GM21737 (cell line): ENCODE measurements around the gene HK1.
"Not testable (repeated sequence)": the region's sequence is repeated elsewhere in the genome, so short reads cannot be mapped to it uniquely, and the experiment has no call there.

Experiments
- ATAC-seq: cut with Tn5 transposase; IDR thresholded peaks from one replicate; pipeline ENCODE4 v1.9.1; 2021; ENCODE audit warnings: mild to moderate bottlenecking, moderate library complexity; ENCODE audit not compliant: unreplicated experiment

The HK1 gene

DNA sequence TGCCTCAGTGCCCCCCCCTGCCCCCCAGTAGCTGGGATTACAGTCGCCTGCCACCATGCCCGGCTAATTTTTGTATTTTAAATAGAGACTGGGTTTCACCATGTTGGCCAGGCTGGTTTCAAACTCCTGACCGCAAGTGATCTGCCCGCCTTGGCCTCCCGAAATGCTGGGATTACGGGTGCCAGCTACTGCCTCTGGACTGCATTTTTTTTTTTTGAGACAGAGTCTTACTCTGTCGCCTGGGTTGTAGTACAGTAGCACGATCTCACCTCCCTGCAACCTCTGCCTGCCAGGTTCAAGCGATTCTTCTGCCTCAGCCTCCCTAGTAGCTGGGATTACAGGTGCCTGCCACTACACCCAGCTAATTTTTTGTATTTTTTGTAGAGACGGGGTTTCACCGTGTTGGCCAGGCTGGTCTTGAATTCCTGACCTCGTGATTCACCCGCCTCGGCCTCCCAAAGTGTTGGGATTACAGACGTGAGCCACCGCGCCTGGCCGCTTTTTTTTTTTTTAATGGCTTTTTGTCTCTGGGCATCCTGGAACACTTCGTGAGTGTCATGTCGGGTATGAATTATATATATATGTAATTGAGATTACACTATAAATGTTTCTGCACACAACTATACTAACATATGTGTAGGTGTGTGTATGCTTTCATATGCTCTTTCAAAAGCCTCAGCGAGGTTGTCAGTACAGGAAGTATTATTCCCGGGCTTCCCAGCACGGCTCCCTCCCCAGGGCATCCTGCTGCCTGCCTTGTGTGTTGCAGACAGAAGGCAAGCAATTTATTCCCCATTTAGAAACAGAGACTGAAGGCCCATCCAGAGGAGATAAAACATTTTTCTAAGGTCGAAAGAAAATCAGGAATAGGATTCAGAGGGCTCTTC, 47.6 kb downstream of the HK1 start:
- ATAC-seq: not testable (repeated sequence)

DNA sequence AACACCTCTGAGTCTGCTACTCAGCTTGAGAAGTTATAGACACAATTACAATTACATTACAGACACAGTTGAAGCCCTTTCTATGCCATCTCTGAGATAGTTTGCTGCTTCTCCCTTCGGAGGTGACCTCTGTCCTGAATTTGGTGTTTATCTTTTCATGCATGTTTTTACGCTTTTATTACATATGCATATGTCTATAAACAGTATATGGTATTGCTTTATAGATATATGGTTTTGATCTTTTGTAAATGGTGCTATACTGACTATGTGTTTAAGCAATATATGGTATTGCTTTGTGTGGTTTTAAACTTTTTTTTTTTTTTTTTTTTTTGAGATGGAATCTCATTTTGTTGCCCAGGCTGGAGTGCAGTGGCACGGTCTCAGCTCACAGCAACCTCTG, 48.4 kb downstream of the HK1 start:
- no peak for ATAC-seq

DNA sequence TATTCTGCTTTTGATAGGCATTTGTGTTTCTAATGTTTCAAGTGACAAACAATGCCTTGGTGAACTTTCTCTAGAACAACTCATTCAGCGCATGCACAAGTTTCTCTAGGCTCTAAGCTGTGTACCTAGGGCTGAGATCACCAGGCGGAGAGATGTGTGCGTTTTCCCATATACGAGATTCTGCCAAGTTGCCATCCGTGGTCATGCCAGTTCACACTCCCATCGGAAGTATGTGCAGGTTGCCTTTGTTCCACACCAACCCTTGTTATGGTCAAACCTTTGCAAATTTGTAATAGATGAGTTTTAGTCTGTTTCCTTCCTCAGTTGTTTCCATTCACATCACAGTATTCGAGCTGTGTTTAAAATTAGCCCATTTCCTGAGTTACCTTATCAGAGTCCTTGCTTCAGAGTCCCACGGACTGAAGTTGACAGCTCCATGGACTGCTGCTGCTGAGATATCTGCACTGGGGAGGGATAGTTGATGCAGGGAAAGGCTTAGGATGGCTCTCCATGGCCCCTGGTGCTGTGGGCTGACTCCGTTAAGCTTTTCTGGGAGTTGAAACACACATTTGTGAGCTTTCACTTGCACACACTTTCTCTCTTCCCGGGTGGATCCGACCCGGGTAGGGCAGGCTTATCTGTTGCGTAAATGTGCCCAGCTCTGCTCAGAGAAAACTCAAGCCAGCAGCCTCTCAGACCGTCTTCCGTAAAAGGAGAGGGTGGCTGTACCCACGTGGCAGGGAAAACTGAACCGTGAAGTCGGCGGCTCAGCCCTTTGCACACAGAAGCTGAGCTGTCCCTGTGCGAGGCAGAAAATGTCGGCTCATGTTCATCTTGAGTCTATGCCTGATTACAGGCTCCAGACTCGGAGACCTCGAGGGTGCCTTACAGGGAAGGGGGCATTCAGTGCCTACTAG, 49.4 kb downstream of the HK1 start:
- ATAC-seq: peak; percentile 76

DNA sequence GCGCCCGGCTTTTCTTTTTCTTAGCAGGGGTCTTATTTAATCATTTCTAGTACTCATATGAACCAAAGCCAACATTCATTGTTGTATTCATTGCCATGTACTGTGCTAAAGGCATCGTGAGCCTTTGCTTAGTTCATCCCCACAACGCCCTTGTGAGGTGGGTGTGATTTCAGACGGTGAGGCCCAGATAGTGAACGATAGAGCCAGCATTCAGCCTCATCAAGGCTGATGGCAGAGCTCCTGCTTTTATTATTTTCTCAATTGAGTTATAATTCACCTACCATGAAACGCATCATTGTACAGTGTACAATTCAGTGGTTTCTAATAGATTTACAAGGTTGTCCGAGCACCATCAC, 50.1 kb downstream of the HK1 start:
- ATAC-seq: no peak

DNA sequence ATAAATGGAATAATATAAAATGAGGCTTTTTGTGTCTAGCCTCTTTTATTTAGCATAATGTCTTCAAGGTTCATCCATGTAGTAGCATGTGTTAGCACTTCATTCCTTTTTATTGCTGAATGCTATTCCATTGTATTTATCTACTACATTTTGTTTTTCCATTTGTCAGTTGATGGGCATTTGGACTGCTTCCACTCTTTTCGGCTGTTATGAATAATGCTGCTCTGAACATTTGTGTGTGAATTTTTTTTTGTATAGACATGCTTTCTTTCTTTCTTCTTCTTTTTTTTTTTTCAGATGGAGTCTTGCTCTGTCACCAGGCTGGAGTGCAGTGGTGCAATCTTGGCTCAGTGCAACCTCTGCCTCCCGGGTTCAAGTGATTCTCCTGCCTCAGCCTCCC, 50.6 kb downstream of the HK1 start:
- ATAC-seq: not testable (repeated sequence)

DNA sequence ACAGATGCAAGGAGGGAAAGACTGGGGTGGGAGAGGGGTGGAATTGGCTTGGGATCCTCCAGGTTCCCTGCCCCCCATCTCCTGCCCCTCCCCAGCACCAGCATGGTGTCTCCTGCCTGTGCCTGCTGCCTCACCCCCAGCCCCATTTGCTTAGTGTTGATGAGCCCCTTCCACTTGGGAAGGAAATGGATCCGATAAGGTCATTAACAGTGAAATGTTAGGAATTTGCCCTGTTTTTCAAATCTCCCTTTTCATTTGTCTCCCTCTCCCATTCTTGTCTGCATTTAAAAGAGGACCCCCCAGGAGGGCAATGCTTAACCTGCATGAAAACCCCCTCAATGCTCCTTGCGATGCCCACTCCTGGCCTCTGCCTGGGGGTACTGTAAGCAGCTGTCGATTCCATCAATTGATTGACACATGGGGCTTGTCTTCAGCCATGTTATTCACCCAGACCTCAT, 51.5 kb downstream of the HK1 start:
- no peak for ATAC-seq

DNA sequence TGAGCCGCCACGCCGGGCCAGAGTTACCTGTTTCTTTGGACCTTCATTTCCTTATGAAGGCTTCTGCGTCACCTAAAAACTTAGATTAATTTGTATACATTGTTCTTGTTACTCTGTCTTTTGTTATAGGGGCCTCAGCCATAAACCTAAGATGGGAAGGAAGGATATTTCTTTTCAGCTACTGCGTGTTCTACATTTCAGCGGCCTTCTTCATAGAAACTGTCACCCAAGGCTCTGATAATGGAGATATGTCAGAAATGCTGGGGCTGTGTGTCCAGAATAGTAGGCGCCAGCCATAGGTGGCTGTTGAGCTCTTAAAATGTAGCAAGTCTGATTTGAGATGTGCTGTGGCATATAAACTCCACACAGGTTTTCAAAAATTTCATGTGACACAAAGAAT, 52.9 kb downstream of the HK1 start:
- no peak for ATAC-seq

DNA sequence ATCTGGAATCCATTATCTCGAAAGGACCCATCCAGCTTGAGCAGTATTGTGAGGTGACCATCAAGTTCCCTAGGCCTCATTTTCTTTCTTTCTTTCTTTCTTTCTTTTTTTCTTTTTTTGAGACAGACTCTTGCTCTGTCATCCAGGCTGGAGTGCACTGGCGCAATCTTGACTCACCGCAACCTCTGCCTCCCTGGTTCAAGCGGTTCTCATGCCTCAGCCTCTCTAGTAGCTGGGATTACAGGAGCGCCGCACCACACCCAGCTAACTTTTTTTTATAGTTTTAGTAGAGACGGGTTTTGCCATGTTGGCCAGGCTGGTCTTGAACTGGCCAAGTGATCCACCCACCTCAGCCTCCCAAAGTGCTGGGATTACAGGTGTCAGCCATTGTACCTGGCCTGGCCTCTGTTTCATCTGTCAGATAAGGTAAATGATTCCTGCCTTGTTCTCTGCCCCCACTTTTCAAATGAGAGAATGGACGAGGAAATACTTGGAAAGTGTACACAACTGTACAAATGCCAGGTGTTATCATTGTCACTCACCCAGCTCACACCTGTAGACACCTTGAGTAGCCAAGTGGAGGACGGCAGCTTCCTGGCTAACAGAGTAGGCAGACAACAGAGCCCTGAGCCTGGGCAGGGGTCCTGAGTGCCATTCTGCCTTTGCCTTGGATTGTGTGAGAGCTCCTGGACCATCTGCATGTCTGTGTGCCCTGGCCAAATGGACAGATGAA, 54.1 kb downstream of the HK1 start:
- ATAC-seq: no peak

DNA sequence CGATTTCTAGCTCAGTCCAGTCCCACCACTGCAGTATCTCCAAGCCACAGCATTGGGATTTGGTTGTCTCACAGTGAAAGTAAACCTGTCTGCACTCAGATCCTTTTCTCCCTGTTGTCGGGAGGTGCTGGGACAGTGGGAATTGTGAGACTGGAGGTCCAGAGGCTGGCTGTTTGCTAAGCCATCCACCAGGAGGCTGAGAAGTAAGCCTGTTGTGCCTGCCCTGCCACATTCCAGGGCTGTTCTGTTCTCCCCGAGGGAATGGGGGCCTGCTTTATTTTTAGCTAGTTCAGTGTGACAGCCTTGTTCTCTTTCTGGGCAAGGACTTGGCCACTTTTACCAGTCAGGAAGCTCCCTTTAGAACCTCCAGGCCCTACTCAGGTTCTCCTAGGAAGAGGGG, 54.9 kb downstream of the HK1 start:
- ATAC-seq: no peak

DNA sequence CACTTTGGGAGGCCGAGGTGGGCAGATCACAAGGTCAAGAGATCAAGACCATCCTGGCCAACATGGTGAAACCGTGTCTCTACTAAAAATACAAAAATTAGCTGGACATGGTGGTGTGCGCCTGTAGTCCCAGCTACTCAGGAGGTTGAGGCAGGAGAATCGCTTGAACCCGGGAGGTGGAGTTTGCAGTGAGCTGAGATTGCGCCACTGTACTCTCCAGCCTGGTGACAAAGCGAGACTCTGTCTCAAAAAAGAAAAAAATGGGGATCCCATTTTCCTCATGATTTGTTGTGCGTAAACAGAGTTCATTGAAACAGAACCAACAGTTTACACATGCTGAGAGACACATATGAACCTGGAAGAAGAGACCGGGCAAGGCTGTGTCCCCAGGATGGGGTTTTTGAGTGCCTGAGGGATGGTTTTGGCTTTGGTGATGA, 55.6 kb downstream of the HK1 start:
- not testable (repeated sequence) for ATAC-seq

DNA sequence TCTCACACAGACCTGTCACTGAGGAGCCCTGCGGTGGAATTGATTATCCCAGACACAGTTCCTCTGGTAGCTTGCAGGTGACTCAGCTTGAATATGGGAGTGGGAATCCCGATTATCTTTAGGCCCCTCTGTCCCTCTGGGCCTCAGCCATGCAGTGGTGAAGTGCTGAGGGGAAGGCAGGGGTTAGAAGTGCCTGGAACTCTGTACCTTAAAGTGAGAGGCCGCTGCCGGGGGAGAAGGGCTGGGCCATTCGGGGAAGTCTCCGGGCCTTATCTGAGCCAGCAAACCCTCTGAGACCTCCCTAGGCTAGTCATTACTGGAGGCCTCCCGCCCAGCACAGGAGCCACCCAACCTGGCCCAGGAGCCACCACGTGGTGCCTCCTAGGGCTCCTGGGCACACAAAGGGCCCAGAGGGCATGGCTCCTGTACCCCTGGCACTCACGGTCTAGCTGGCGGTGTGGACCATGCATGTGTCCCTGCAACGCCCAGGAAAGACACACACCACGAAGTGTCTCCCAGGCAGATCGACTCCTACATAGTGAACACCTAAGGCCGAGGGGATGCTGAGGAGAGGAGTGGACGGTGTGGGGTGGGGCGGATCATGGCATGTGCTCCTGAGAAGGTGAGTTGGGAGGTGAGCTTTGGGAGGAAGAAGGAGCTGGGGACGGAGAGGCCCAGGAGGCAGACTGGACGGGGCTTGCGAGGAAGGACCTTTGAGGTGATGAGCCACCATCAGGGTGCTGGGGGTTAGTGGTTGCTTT, 56.2 kb downstream of the HK1 start:
- ATAC-seq: no peak

DNA sequence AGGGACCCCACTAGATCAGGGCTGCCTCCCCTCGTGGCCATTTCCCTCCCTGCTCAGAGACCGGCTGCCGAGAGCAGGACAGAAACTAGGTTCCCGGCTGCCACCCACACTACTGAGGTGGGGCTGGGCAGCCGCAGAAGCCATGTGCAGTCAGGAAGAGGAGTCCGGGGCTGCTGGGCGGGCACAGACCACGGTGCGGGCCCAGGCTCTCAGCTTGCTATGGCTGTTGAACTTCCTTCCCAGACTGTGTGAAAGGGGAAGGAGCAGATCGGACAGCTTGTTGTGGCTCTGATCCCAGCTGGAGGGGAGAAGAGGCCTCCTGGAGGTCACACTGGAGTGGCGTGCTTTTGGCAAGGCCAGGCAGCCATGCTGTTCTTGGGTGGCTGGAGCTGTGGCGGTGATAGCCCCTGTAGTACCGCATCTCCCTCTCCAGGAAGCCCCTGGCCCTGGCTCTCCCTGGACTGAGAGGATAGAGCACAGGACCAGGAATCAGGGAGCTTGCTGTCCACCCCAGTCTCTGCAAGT, 56.8 kb downstream of the HK1 start:
- no peak for ATAC-seq

DNA sequence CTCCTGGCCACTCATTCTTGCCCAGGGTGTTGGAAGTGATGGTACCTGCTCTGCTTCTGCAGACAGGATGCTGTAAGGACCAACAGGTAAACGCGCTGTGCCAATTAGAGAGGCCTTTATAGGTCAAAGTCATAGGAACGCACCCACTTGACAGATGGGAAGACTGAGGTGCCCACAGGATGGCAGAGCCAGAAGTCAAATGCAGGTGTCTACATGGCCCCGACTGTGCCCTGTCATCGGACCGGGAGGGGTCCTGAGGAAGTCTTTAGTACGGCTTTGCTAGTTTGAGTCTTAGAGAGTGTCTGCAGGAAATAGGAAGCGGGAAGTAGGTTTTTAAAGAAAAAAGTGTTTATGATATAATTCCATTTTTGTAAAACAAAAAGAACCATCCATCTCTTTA, 57.3 kb downstream of the HK1 start:
- no peak for ATAC-seq

DNA sequence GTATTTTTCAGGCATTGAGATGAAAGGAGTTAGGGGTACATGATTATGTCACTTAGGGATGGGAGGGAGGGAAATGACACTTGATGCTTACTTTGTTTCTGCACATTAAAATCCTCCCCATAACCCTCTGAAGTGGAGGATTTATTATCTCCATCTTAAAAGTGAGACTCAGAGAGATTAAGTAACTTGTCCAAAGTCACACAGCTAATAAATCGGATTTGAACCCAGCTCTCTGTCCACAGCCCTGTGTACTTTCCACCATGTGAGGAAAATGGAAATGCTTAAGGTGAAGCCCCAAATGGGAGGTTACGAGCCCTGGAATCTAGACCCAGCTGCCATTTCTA, 58.6 kb downstream of the HK1 start:
- no peak for ATAC-seq

DNA sequence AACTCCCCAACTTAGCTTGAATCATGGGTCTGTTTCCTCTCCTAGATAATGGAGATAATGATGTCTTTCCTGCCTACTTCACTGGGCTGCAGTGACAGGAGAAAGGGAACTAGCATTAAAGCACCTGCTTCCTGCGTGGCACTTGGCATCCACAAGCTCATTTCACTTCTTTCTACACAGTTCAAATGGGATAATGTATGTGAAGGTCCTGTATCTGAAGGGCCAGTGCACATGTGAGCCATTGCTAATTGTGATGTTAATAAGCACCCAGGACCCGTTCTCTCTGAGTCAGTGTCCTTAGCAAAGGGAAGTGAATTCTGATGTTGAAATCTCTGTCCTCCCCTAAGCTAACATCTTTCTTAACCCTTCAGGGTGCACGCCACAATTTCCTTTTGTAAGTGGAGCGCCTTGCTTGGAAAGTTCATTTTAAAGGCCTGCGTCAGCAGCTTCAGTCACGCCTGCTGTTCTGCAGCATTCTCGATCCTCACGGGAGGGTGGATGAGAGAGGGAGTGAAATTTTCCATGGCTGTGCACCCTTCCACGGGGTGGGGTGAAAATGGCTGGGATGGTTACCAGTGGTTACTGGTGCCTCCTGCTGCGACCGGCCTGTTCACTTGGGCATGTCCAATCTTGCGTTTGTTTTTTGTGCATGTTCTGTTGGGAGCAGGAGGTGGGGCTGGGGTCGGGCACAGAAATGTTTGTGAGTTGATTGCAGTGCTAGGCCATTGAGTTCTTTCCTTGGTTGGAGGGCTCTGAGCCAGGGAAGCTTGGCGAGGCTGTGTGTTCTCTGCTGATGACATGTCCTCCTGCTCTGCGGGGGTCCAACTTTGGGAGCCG, 59.2 kb downstream of the HK1 start:
- ATAC-seq: no peak

DNA sequence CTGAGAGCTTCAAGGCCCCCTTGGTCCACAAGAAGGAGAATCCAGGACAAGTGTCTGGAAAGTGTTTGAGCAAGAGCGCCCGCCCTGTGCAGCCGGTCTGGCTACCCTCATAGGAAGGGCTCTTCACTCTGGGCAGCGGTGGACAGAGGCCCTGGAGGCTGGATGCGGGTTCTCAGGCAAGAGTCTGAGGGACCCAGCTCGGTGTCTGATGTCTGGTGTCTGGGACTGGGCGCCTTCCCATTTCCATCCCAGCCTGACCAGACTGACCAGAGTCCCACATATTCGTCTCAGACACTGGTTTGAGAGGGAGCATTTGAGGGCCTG, 59.8 kb downstream of the HK1 start:
- no peak for ATAC-seq

DNA sequence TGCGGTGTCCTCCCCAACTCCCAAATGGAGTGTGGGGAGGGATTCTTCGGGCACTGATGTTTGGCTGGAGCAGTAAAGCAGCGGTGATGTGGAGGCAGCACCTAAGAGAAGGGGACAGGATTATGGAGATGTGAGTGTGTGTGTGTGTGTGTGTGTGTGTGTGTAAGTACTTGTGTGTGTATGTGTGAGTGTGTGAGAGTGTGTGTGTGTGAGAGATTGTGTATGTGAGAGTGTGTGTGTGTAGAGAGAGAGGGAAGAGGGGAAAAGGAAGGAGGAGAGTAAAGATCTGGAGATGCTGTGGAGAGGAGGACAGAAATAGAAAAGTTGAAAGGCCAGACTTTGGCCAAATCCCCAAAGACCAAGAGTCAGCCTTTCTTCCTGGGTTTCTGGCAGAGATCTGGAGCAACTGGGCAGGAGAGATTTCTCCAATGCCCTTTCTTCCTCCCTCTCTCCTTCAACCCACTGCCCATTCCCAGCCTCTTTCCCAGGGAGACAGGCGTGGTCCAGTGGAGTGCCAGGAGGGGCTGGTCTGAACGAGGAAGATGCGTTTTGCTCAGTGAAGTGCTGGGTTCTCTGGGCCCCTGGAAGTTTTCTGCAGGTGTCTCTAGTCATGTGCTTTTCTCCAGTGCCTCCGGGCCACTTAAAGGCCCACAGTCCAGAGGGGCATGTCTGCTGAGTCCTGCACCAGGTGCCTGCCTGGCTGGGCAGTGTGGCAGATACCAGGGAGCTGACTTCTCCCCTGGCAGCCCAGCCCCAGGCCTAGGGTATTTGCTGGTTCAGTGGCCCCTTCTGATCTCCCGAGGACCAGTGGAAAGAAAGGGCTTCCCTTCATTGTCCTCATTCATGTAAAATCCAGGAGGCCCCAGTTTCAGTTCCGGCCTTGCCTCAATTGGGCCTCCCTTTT, 60.5 kb downstream of the HK1 start:
- ATAC-seq: no peak

DNA sequence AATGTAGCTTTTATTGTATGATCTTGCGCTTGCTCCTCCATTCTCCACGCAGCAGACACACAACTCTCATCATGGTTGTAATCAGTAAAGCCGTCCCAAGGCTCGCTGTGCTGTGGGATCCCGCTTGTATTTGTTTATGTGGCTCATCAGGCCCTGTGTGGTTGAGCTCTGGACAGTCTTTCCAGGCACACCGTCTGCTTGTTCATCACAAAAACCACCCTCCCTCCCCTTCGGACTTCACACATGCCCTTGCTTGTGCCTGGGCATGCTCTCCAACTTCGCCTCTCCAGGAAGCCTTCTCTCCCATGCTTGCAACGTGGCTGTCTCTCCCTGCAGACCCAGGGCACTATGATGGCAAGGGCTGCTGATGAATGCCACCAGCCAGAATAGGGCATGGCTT, 62.4 kb downstream of the HK1 start:
- ATAC-seq: no peak

DNA sequence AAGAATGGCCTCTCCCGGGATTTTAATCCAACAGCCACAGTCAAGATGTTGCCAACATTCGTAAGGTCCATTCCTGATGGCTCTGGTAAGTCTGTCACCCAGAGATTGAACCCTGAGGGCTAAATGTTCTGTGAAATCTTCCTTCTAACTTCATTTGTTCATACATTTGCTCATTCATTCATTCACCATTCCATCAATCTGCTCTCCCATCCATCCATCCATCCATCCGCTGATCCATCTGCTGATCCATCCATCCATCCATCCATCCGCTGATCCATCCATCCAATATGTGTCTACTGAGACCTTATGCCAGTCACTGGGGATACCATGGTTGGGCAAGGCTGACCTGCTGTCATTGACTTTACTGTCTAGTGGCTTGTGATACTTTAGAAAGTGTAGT, 65.6 kb downstream of the HK1 start:
- no peak for ATAC-seq
